ENCODE measurements around the gene CASP2. TPM values are rescaled to one million over a fixed set of nuclear protein-coding genes. Genes with fewer than 3 reads are reported as not detected.

The CASP2 gene
- total and polyA plus RNA-seq, 2 of the 13 experiments (the other 11 are each of a cell fraction or from before 2014, with no cell fraction given): 10.2 to 13.7 TPM

GRCh38 chr7:143356414-143357050, 68.4 kb downstream of the CASP2 start:
- H3K9me3 ChIP-seq (ENCODE audit: low read length): no peaks in the 10 kb centered on the region
- BruUV-seq (replicated peaks): no TSS peak
- H3K27ac ChIP-seq (ENCODE audit: extremely low read length, insufficient read depth, low read length): no peak overlapping the region
- intact Hi-C loops (cut with micrococcal nuclease; ENCODE audit: unreplicated experiment) (no loop called here), in situ Hi-C loops (cut with HindIII; ENCODE audit: extremely low pct_ligation_motif_present, low pct_unique_long_range_greater_than_20kb) (no loop called here)
- H2AFZ ChIP-seq (ENCODE audit: low read length): no peak overlapping the region
- no peaks in the 10 kb centered on the region for H3K4me1 ChIP-seq (ENCODE audit: insufficient read depth, low read length)
- H3K27me3 ChIP-seq (ENCODE audit: control insufficient read depth in 1 of 2, insufficient read depth in 2 of 2, low read length in 2 of 2): peaks cover 3 to 45% of the 10 kb centered on the region in 2 experiments; a peak in 4 of 5 replicates
- H3K4me2 ChIP-seq (ENCODE audit: low read depth, low read length): no peak overlapping the region
- H3K9ac ChIP-seq (ENCODE audit: insufficient read depth, low read depth, low read length): no peak overlapping the region
- DNase-seq (ENCODE audit: low spot score): no peak
- FAIRE-seq: no peak
- CTCF ChIA-PET (ENCODE audit: low intra/inter-chr PET ratio, low total read pairs): no interaction called here
- WGBS (ENCODE audit: low lambda C conversion rate): 40% methylated on average over 3 of the region's 13 CpGs
- TF ChIP-seq CREB1 (IDR thresholded peaks at IDR 0.05) (peak; percentile 87), CREB1 (CRISPR knock-in tag; IDR thresholded peaks at IDR 0.05) (no peak), TBX2 (CRISPR knock-in tag; IDR thresholded peaks at IDR 0.05; ENCODE audit: borderline replicate concordance) (no peak)
- no peak overlapping the region for H3K4me3 ChIP-seq (replicated peaks in 1 of 3; ENCODE audit: insufficient read depth in 1 of 3, low read depth in 2 of 3, low read length in 3 of 3)
- ATAC-seq: no peak
- H4K20me1 ChIP-seq (ENCODE audit: insufficient read depth, low read length): no peaks in the 10 kb centered on the region
- POLR2A ChIA-PET: no interaction called here
- no peaks in the 10 kb centered on the region for H3K36me3 ChIP-seq (replicated peaks in 1 of 2; ENCODE audit: control insufficient read depth in 1 of 2, insufficient read depth in 2 of 2, low read length in 2 of 2)
- H3K79me2 ChIP-seq (ENCODE audit: insufficient read depth, low read length): no peaks in the 10 kb centered on the region

Small RNA genes lying within 50 kb of the gene (small RNA-seq; reads per million reads assigned to genes)
- gene RN7SL481P (ENCODE audit: insufficient read depth in 2 of 3, insufficient read length in 3 of 3, low read depth in 2 of 3, low replicate concordance in 1 of 3): 0 to 0.97 (median 0) reads per million in 3 experiments
- 0 reads per million in 3 experiments for gene RN7SL535P (ENCODE audit: insufficient read depth in 2 of 3, insufficient read length in 3 of 3, low read depth in 2 of 3, low replicate concordance in 1 of 3)

Other genes with a start within 250 kb of the CASP2 start
- gene OR6V1, start 236.0 kb upstream of the CASP2 start, total RNA-seq (2016; rRNA removed; fragmentation: Illumina TruSeq; extraction: Trizol): not detected in 2 replicates
- gene OR6V1, start 236.0 kb upstream of the CASP2 start, polyA plus RNA-seq (2011; rRNA removed): not detected in 2 replicates
- not detected in 2 replicates for gene PIP, start 156.3 kb upstream of the CASP2 start, total RNA-seq (2016; rRNA removed; fragmentation: Illumina TruSeq; extraction: Trizol)
- not detected in 2 replicates for gene PIP, start 156.3 kb upstream of the CASP2 start, polyA plus RNA-seq (2011; rRNA removed)
- gene TAS2R39, start 104.9 kb upstream of the CASP2 start, total RNA-seq (2016; rRNA removed; fragmentation: Illumina TruSeq; extraction: Trizol): not detected in 2 replicates
- not detected in 2 replicates for gene TAS2R39, start 104.9 kb upstream of the CASP2 start, polyA plus RNA-seq (2011; rRNA removed)
- gene TAS2R40, start 66.3 kb upstream of the CASP2 start, total RNA-seq (2016; rRNA removed; fragmentation: Illumina TruSeq; extraction: Trizol): not detected in 2 replicates
- not detected in 2 replicates for gene TAS2R40, start 66.3 kb upstream of the CASP2 start, polyA plus RNA-seq (2011; rRNA removed)
- 31.5 and 64.6 TPM in 2 replicates for gene GSTK1, start 24.9 kb upstream of the CASP2 start, total RNA-seq (2016; rRNA removed; fragmentation: Illumina TruSeq; extraction: Trizol)
- gene GSTK1, start 24.9 kb upstream of the CASP2 start, polyA plus RNA-seq (2011; rRNA removed): 92.1 and 96.2 TPM in 2 replicates
- gene TMEM139, start 3.4 kb upstream of the CASP2 start, total RNA-seq (2016; rRNA removed; fragmentation: Illumina TruSeq; extraction: Trizol): 7.8 and 7.9 TPM in 2 replicates
- gene TMEM139, start 3.4 kb upstream of the CASP2 start, polyA plus RNA-seq (2011; rRNA removed): 13.8 and 14.0 TPM in 2 replicates
- gene CLCN1, start 27.8 kb downstream of the CASP2 start, total RNA-seq (2016; rRNA removed; fragmentation: Illumina TruSeq; extraction: Trizol): not detected in 2 replicates
- 0.01 TPM in 1 of 2 replicates, not detected in the other for gene CLCN1, start 27.8 kb downstream of the CASP2 start, polyA plus RNA-seq (2011; rRNA removed)
- gene FAM131B, start 74.4 kb downstream of the CASP2 start, total RNA-seq (2016; rRNA removed; fragmentation: Illumina TruSeq; extraction: Trizol): 0.07 TPM in 1 of 2 replicates, not detected in the other
- not detected in 2 replicates for gene FAM131B, start 74.4 kb downstream of the CASP2 start, polyA plus RNA-seq (2011; rRNA removed)
- gene ZYX, start 93.0 kb downstream of the CASP2 start, total RNA-seq (2016; rRNA removed; fragmentation: Illumina TruSeq; extraction: Trizol): 13.1 and 13.7 TPM in 2 replicates
- gene ZYX, start 93.0 kb downstream of the CASP2 start, polyA plus RNA-seq (2011; rRNA removed): 9.9 and 10.5 TPM in 2 replicates
- 7.7 and 17.1 TPM in 2 replicates for gene EPHA1, start 120.5 kb downstream of the CASP2 start, total RNA-seq (2016; rRNA removed; fragmentation: Illumina TruSeq; extraction: Trizol)
- gene EPHA1, start 120.5 kb downstream of the CASP2 start, polyA plus RNA-seq (2011; rRNA removed): 4.6 and 8.1 TPM in 2 replicates
- gene TAS2R60, start 155.1 kb downstream of the CASP2 start, total RNA-seq (2016; rRNA removed; fragmentation: Illumina TruSeq; extraction: Trizol): not detected in 2 replicates
- gene TAS2R60, start 155.1 kb downstream of the CASP2 start, polyA plus RNA-seq (2011; rRNA removed): not detected in 2 replicates
- gene TAS2R41, start 189.5 kb downstream of the CASP2 start, total RNA-seq (2016; rRNA removed; fragmentation: Illumina TruSeq; extraction: Trizol): not detected in 2 replicates
- gene TAS2R41, start 189.5 kb downstream of the CASP2 start, polyA plus RNA-seq (2011; rRNA removed): not detected in 2 replicates